ENCODE data around the gene GLE1.
A peak's percentile ranks its signal among the peaks of the same experiment; 100 is the strongest.

The GLE1 gene

GRCh38 chr9:128552153-128552743, 47.7 kb downstream of the GLE1 start, which contains the start of gene SPTAN1:
Gene SPTAN1, plus strand, starts transcription at chr9:128552587. Its CDS starts 14,154 bp downstream, at chr9:128566741.
- CTCF ChIA-PET, result interaction anchor here (0.5 to 2.5 kb wide), 4 partner anchors 83 to 265 kb away, joined by 3 to 12 read pairs (median 4); no protein-coding TSS in a partner anchor
- H3K9me3 ChIP-seq (ENCODE audit: control insufficient read depth, insufficient read depth, low read depth, low read length), result no peaks in the 10 kb centered on the region
- peaks cover 9% of the 10 kb centered on the region for H3K4me1 ChIP-seq (ENCODE audit: control insufficient read depth, insufficient read depth, low read length)
- H3K27ac ChIP-seq (ENCODE audit: extremely low read depth, low read depth, low read length), result peak within 1 kb of the TSS; percentile 83
- POLR2A ChIA-PET, result interaction anchor here (0.6 to 3.0 kb wide), 29 partner anchors 9 to 565 kb away, joined by 3 to 20 read pairs (median 5); partner anchors contain the start of genes GLE1, ODF2 and URM1
- peak within 1 kb of the TSS; percentile 77 for H3K4me3 ChIP-seq (ENCODE audit: low read depth, low read length)
- no peaks in the 10 kb centered on the region for H3K36me3 ChIP-seq (ENCODE audit: control insufficient read depth in 2 of 2, insufficient read depth in 1 of 2, low read length in 2 of 2)
- no peak for TF ChIP-seq ZNF362 (tag by site-specific recombination; IDR thresholded peaks at IDR 0.05)
- peak; percentile 68; the same call in 1 of the 2 replicates for TF ChIP-seq WT1 (tag by site-specific recombination; IDR thresholded peaks at IDR 0.05)
- TF ChIP-seq ZNF513 (tag by site-specific recombination; IDR thresholded peaks at IDR 0.05), result no peak
- TF ChIP-seq, protein P1, sequence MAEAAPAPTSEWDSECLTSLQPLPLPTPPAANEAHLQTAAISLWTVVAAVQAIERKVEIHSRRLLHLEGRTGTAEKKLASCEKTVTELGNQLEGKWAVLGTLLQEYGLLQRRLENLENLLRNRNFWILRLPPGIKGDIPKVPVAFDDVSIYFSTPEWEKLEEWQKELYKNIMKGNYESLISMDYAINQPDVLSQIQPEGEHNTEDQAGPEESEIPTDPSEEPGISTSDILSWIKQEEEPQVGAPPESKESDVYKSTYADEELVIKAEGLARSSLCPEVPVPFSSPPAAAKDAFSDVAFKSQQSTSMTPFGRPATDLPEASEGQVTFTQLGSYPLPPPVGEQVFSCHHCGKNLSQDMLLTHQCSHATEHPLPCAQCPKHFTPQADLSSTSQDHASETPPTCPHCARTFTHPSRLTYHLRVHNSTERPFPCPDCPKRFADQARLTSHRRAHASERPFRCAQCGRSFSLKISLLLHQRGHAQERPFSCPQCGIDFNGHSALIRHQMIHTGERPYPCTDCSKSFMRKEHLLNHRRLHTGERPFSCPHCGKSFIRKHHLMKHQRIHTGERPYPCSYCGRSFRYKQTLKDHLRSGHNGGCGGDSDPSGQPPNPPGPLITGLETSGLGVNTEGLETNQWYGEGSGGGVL (tag by site-specific recombination; IDR thresholded peaks at IDR 0.05), result peak; percentile 97
- peak; percentile 90 for TF ChIP-seq ZBTB21 (tag by site-specific recombination; IDR thresholded peaks at IDR 0.05)
- TF ChIP-seq ZNF521 (tag by site-specific recombination; IDR thresholded peaks at IDR 0.05), result no peak
- peak; percentile 83 for TF ChIP-seq GLIS2 (tag by site-specific recombination; IDR thresholded peaks at IDR 0.05)
- peak; percentile 41; the same call in 1 of the 2 replicates for TF ChIP-seq ZNF843 (tag by site-specific recombination; IDR thresholded peaks at IDR 0.05)
- no peak for TF ChIP-seq ZNF114 (tag by site-specific recombination; IDR thresholded peaks at IDR 0.05)
- peak; percentile 58 for TF ChIP-seq ZIC2 (tag by site-specific recombination; IDR thresholded peaks at IDR 0.05)
- no peak for TF ChIP-seq OVOL3 (tag by site-specific recombination; IDR thresholded peaks at IDR 0.05)
- TF ChIP-seq ZNF621 (tag by site-specific recombination; IDR thresholded peaks at IDR 0.05), result no peak
- TF ChIP-seq ZFP69B (tag by site-specific recombination; IDR thresholded peaks at IDR 0.05), result no peak
- TF ChIP-seq, protein P2, sequence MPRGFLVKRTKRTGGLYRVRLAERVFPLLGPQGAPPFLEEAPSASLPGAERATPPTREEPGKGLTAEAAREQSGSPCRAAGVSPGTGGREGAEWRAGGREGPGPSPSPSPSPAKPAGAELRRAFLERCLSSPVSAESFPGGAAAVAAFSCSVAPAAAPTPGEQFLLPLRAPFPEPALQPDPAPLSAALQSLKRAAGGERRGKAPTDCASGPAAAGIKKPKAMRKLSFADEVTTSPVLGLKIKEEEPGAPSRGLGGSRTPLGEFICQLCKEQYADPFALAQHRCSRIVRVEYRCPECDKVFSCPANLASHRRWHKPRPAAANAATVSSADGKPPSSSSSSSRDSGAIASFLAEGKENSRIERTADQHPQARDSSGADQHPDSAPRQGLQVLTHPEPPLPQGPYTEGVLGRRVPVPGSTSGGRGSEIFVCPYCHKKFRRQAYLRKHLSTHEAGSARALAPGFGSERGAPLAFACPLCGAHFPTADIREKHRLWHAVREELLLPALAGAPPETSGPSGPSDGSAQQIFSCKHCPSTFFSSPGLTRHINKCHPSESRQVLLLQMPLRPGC (tag by site-specific recombination; IDR thresholded peaks at IDR 0.05), result no peak; the same call in 1 of the 2 replicates
- no peak for TF ChIP-seq ZNF169 (tag by site-specific recombination; IDR thresholded peaks at IDR 0.05)
- TF ChIP-seq ZBTB20 (tag by site-specific recombination; IDR thresholded peaks at IDR 0.05), result no peak
- peak; percentile 79; the same call in 1 of the 2 replicates for TF ChIP-seq SP7 (tag by site-specific recombination; IDR thresholded peaks at IDR 0.05)
- no peak for TF ChIP-seq ZNF133 (tag by site-specific recombination; IDR thresholded peaks at IDR 0.05)
- TF ChIP-seq ZNF449 (tag by site-specific recombination; IDR thresholded peaks at IDR 0.05), result 0 out of 2 replicates have a peak, but pooled peaks have one; percentile 13
- no peak for TF ChIP-seq ZNF23 (tag by site-specific recombination; IDR thresholded peaks at IDR 0.05; ENCODE audit: borderline replicate concordance)
- TF ChIP-seq KLF16 (tag by site-specific recombination; IDR thresholded peaks at IDR 0.05), result peak; percentile 85
- no peak for TF ChIP-seq YY1 (tag by site-specific recombination; IDR thresholded peaks at IDR 0.05)
- peak; percentile 85 for TF ChIP-seq SP2 (tag by site-specific recombination; IDR thresholded peaks at IDR 0.05)
- no peak for TF ChIP-seq ZSCAN16 (tag by site-specific recombination; IDR thresholded peaks at IDR 0.05)
- TF ChIP-seq OSR2 (tag by site-specific recombination; IDR thresholded peaks at IDR 0.05), result no peak
- no peak for TF ChIP-seq ZNF10 (tag by site-specific recombination; IDR thresholded peaks at IDR 0.05)
- no peak; the same call in 1 of the 2 replicates for TF ChIP-seq ZNF324 (tag by site-specific recombination; IDR thresholded peaks at IDR 0.05)
- no peak for TF ChIP-seq ZNF211 (tag by site-specific recombination; IDR thresholded peaks at IDR 0.05; ENCODE audit: low read depth)
- no peak for TF ChIP-seq ZNF350 (tag by site-specific recombination; IDR thresholded peaks at IDR 0.05)
- peak; percentile 91 for TF ChIP-seq ZNF341 (tag by site-specific recombination; IDR thresholded peaks at IDR 0.05; ENCODE audit: low read depth)
- no peak for TF ChIP-seq SCRT2 (tag by site-specific recombination; IDR thresholded peaks at IDR 0.05)
- TF ChIP-seq ZNF214 (tag by site-specific recombination; IDR thresholded peaks at IDR 0.05; ENCODE audit: borderline replicate concordance), result no peak
- TF ChIP-seq ZNF677 (tag by site-specific recombination; IDR thresholded peaks at IDR 0.05), result no peak

Data from HEK293 (cell line).